GM20000 (cell line): ENCODE data around the gene KISS1.

ENCODE experiments used
- DNase-seq: peaks from one replicate; pipeline ENCODE4 v3.0.0; 2012; ENCODE audit warnings: low spot score
- CTCF ChIP-seq: IDR thresholded peaks from 2 replicates; pipeline ENCODE4 v1.5.1; 2012; ENCODE audit warnings: mild to moderate bottlenecking, control low read depth; ENCODE audit errors: extremely low read depth, missing control alignments

Gene KISS1

GRCh38 chr1:204177133-204177532 is 19.2 kb downstream of the KISS1 start:
- TF ChIP-seq CTCF, result no peak
- no peak for DNase-seq

- DNase-seq, result no peak
- no peak for TF ChIP-seq CTCF
Measured at GRCh38 chr1:204176049-204176448, 20.2 kb downstream of the KISS1 start.

GRCh38 chr1:204174958-204175357 is 21.3 kb downstream of the KISS1 start:
- DNase-seq, result no peak

GRCh38 chr1:204172404-204173029 is 23.8 kb downstream of the KISS1 start:
- no peak for DNase-seq
- TF ChIP-seq CTCF, result no peak

More at GRCh38 chr1:204174958-204175357, 21.3 kb downstream of the KISS1 start:
- no peak for TF ChIP-seq CTCF

- TF ChIP-seq CTCF, result no peak
- DNase-seq, result no peak
Measured at GRCh38 chr1:204171751-204172178, 24.5 kb downstream of the KISS1 start.

- DNase-seq, result no peak
- no peak for TF ChIP-seq CTCF
Measured at GRCh38 chr1:204170494-204171155, 25.7 kb downstream of the KISS1 start.

GRCh38 chr1:204169858-204170257 is 26.4 kb downstream of the KISS1 start:
- DNase-seq, result no peak
- no peak for TF ChIP-seq CTCF
